DOHH2 (cell line): ENCODE results near the gene C1orf105.

ENCODE experiments used
- CTCF ChIP-seq: fragments of 200-600 bp; sonication (generic); IDR thresholded peaks from one replicate; pipeline ENCODE4 v1.5.1; 2014; ENCODE audit warnings: antibody characterized with exemption, mild to moderate bottlenecking, low read depth, low read length; ENCODE audit not compliant: poor library complexity, severe bottlenecking
- EZH2phosphoT487 ChIP-seq: fragments of 200-600 bp; sonication (generic); IDR thresholded peaks from 2 replicates; pipeline ENCODE4 v1.6.1; 2017; ENCODE audit warnings: borderline replicate concordance, mild to moderate bottlenecking, antibody characterized with exemption, low read length, moderate library complexity, mixed read lengths

GRCh38 chr1:172393354-172393753 lies 27.1 kb upstream of the C1orf105 start:
- TF ChIP-seq CTCF = no peak
- no peak for TF ChIP-seq EZH2phosphoT487
